ENCODE measurements around the gene ABCB11.

- TF ChIP-seq CTCF (IDR thresholded peaks at IDR 0.05; ENCODE audit: insufficient read depth, low read length) (no peak), POLR2AphosphoS5 (IDR thresholded peaks at IDR 0.05; ENCODE audit: low read depth) (no peak), REST (IDR thresholded peaks at IDR 0.05; ENCODE audit: insufficient replicate concordance, low read depth) (no peak)
Measured at GRCh38 chr2:168939061-168939460, 92.1 kb downstream of the ABCB11 start.
